GM18868 (cell line): Measurements from ENCODE around the gene ZNF491.
"Not testable (repeated sequence)": the region's sequence is repeated elsewhere in the genome, so short reads cannot be mapped to it uniquely, and the experiment has no call there.

Experiments used
- ATAC-seq: cut with Tn5 transposase; IDR thresholded peaks from one replicate; pipeline ENCODE4 v1.9.1; 2021; ENCODE audit warnings: mild to moderate bottlenecking, moderate library complexity; ENCODE audit not compliant: unreplicated experiment

Gene ZNF491

GRCh38 chr19:11806354-11807098 lies 8.2 kb downstream of the ZNF491 start:
- ATAC-seq, result no peak

- no peak for ATAC-seq
Measured at GRCh38 chr19:11807099-11807380, 8.7 kb downstream of the ZNF491 start.

DNA sequence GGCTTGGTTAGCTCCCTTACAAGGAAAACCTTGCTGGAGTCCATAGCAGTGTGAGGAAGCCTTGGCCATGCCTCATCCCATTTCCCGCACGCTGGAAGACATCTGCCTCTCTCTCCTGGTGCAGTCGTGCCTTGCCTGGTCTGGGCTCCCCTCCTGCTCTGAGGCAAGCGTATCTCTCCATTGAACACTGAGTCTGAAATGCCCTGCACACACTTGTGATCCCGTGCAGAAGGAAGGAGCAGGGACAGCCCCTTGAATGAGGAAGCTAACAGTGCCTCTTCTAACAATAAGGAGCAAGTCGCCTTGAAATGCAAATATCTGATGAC lies 15.3 kb downstream of the ZNF491 start:
- ATAC-seq, result no peak

GRCh38 chr19:11814029-11814699 lies 15.8 kb downstream of the ZNF491 start, which contains the start of gene ZNF440:
Gene ZNF440, plus strand, starts transcription at chr19:11814273. Its CDS starts 175 bp downstream, at chr19:11814448.
- peak; percentile 99 for ATAC-seq

GRCh38 chr19:11814700-11815035 lies 16.3 kb downstream of the ZNF491 start:
- ATAC-seq, result no peak

GRCh38 chr19:11821474-11822109 lies 23.3 kb downstream of the ZNF491 start:
- ATAC-seq, result no peak

DNA sequence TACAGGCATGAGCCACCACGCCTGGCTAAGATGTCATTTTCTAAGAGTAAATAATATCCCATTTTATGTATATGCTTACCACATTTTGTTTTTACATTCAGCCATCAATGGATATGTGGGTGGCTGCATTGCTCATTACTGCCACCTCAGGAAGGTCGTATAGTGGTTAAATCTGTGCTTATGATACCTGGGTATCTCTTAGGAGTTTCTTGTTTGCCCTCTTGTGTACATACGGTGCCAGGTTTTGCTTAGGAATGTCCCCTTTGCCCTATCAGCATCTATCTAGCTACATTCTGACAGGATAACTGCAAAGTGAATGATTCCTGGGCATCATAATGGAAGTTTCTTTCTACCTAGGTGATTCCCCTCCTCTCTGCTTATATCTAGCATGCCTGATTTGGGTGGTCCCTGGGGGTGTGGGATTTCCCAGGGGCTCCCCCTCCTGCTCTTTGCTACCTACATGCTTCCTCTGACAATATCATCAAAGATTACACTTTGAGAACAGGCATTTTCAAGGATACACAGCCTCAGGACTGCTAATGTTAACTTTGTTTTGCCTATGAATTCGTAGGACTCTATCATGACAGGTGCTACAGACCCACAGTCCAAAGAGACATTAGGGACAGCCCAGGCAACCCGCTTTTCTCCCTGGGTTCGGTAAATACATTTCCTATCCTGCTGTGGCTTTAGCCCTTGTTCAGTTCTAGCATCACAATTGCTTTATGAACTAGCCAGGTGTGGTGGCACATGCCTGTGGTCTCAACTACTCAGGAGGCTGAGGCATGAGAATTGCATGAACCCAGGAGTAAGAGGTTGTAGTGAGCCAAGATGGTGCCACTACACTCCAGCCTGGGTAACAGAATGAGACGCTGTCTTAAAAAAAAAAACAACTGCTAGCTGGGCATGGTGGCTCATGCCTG lies 30.9 kb downstream of the ZNF491 start:
- not testable (repeated sequence) for ATAC-seq

DNA sequence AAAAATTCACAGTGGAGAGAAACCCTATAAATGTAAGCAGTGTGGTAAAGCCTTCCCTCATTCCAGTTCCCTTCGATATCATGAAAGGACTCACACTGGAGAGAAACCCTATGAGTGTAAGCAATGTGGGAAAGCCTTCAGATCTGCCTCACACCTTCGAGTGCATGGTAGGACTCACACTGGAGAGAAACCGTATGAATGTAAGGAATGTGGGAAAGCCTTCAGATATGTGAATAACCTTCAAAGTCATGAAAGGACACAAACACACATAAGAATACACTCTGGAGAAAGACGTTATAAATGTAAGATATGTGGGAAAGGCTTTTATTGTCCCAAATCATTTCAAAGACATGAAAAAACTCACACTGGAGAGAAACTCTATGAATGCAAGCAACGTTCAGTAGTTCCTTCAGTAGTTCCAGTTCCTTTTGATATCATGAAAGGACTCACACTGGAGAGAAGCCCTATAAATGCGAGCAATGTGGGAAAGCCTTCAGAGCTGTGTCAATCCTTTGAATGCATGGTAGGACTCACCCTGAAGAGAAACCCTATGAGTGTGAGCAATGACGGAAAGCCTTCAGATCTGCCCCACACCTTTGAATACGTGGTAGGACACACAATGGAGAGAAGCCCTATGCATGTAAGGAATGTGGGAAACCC lies 34.1 kb downstream of the ZNF491 start:
- no peak for ATAC-seq

- no peak for ATAC-seq
Measured at GRCh38 chr19:11833541-11833940, 35.2 kb downstream of the ZNF491 start.

DNA sequence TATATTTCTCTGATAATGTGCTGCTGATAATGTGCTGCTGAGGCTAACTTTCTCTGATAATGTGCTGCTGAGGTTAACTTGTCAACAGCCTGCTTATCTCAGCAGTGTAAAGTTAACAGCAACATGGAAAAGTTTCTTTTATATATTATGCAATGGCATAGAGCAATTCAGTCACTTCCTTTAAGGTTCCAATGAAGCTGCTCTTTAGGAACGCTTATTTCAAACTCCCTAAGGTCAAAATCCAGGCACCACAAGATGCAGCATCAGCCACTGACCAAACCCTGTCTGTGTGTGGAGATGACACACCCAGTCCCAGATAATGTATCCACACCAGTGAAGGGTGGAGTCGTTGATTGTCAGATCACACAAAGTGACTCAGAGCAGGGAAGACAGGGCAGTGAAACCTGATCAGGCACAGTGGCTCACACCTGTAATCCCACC lies 37.3 kb downstream of the ZNF491 start:
- ATAC-seq, result not testable (repeated sequence)

GRCh38 chr19:11843722-11844121 lies 45.4 kb downstream of the ZNF491 start:
- ATAC-seq, result no peak

- ATAC-seq, result not testable (repeated sequence)
Measured at GRCh38 chr19:11847615-11848014, 49.3 kb downstream of the ZNF491 start.

GRCh38 chr19:11848200-11848593 lies 49.9 kb downstream of the ZNF491 start:
- peak; percentile 8 for ATAC-seq

DNA sequence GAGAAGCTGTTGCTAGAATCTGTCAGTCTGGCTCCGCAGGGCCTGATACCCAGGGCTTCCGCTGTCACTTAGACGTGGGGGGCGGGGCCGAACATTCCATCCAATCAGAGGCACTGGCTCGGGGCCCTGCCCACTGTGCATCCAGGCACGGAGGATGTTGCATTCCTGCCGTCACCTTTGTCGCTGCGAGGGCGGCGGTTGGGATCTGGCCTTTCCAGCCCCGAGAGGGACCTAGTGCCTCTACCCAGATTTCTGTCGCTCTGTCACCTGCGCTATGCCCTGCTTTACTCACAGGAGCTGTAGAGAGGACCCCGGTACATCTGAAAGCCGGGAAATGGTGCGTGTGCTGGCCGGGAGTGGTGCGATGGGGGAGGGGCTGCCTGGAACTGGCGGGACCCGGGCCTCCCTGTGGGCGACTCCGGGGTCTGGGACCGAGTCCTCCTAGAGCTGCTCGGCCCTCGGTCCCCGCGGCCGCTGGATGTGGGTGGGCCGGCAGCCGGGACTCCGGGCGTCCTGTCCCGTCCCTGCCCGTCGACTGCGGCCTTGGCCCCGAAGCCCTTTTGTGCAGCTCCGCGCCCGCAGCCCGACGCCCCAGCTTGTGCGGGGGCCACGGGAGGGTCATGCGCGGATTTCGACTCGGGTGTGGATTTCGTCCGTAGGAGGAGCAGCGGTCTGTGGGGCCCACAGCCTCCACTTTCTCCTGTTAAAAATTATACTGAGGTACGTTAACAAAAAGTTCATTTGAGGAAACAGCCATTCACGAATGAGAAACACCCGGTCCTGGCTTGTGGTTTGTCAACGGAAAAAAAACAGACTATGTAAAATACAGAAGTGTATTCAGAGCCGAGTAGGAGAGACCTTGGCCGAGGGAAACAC lies 50.5 kb downstream of the ZNF491 start, which contains the start of gene ZNF439:
ZNF439 (plus strand) TSS at position 133 of the 876 bp plus-strand sequence; CDS start at position 275, 142 bp downstream.
- peak; percentile 88 for ATAC-seq

GRCh38 chr19:11850289-11850688 lies 52.0 kb downstream of the ZNF491 start:
- not testable (repeated sequence) for ATAC-seq

GRCh38 chr19:11853358-11853757 lies 55.0 kb downstream of the ZNF491 start:
- ATAC-seq, result no peak

- no peak for ATAC-seq
Measured at GRCh38 chr19:11856596-11857250, 58.4 kb downstream of the ZNF491 start.
